LNCAP (cell line): ENCODE data around the gene LZTFL1.

Experiments used
- TF ChIP-seq, protein P1 (sequence below): fragments of 450-650 bp; IDR thresholded peaks from 2 replicates; pipeline ENCODE4 v1.5.1; 2017; ENCODE audit warnings: mild to moderate bottlenecking

The LZTFL1 gene

DNA sequence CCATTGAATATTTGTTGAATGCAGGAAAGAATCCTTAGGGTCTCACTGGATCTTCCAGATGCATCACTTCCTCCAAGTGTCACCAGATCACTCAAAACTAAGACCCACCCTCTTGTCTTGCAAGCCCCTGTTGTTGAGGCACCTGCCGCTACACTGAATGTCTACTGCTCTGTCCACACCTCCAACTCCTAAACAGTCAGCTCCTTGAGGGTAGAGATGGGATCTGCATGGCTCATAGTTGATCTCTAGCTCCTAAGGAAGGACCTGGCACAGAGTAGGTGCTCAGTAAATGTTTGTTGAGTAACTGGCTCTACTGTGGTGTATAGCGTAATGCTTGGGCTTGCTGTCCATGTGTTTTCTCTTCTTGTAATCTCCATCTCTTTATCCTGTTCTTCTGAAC is 54.4 kb downstream of the LZTFL1 start:
- TF ChIP-seq, protein P1, sequence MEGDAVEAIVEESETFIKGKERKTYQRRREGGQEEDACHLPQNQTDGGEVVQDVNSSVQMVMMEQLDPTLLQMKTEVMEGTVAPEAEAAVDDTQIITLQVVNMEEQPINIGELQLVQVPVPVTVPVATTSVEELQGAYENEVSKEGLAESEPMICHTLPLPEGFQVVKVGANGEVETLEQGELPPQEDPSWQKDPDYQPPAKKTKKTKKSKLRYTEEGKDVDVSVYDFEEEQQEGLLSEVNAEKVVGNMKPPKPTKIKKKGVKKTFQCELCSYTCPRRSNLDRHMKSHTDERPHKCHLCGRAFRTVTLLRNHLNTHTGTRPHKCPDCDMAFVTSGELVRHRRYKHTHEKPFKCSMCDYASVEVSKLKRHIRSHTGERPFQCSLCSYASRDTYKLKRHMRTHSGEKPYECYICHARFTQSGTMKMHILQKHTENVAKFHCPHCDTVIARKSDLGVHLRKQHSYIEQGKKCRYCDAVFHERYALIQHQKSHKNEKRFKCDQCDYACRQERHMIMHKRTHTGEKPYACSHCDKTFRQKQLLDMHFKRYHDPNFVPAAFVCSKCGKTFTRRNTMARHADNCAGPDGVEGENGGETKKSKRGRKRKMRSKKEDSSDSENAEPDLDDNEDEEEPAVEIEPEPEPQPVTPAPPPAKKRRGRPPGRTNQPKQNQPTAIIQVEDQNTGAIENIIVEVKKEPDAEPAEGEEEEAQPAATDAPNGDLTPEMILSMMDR = no peak

DNA sequence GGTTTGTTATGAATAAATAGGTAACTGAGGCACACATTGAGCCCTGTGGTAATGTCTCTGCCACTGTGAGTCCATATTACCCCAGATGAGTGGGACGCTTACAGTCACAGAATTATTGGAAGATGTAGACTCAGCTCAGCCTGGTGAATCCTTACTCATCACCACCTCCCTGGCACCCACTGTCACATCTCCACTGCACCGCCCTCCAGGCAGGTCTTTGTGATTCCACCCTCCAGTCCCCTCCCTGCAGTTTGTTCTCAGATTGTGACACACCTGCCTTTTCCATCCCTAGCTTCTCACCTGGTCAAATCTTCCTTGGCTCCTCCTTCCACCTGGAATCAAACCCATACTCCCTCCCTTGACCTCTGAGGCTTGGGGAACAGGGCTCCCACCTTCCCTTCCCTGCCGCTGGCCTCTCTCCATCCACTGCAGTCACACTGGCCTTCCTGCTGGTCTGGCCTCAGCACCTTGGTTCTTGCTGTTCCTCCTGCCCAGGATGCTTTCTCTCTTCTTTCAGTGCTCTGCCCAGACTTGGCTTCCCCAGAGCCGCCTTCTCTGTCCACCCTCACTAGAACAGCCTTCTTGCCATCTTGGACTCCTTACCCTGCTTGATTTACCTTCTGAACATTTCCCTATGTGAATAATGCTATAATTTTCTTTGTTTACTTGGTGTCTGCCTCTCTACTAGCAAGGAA is 55.0 kb downstream of the LZTFL1 start:
- TF ChIP-seq, protein P1 = no peak

DNA sequence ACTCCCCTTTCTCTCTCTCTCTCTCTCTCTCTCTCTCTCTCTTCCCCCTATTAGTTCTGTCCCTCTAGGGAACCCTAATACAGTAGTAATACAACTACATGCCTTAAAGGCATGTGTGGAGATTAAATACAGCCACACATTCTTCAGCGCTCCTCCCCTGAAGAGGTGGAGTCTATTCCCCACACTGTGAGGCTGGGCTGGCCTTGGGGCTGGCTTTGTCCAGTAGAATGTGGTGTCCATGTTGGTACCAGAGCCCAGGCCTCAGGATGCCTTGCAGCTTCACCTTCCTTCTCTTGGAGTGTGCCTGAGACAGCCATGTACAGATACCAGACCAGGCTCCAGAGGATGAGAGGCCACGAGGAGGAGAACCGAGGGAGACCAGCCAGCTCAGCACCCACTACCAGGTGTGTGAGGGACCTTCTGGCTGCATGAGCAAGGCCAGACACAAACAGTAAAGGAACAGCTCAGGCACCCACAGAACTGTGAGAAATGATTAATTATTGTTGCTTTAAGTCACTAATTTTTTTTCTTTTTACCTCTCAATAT is 56.2 kb downstream of the LZTFL1 start:
- TF ChIP-seq, protein P1 = no peak

DNA sequence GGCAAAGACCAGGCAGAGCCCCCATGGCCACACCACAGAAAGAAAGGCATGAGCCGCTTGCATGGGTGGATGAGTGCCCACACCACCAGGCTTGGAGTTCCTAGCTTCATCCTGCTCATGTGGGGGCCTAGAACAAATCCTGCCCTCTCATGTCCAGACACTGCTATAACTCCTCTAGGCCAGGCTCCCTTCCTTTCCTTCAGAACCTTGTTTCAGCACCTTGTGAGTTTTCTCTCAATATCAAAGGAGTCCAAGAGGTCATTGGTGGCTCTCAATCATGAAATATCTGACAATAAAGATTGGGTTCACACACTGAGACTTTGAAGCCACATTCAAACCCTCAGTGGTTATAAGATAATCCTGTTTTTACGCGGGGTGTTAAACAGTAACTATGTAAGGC is 58.3 kb downstream of the LZTFL1 start:
- TF ChIP-seq, protein P1 = no peak

DNA sequence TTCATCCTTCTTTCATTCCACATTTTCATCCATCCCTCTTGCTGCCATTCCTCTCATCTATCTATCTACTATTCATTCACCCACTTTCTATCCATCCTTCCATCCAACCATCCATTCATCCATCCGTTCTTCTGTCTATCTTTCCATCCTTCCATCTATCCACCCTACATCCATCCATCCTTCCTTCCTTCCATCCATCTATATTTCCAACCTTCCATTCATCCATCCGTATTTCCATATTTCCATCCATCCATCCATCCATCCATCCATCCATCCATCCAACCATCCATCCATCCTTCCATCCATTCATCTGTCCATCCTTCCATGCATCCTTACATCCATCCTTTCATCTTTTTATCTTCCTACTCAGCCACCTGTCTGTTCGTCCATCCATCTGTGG is 59.5 kb downstream of the LZTFL1 start:
- TF ChIP-seq, protein P1 = no peak

DNA sequence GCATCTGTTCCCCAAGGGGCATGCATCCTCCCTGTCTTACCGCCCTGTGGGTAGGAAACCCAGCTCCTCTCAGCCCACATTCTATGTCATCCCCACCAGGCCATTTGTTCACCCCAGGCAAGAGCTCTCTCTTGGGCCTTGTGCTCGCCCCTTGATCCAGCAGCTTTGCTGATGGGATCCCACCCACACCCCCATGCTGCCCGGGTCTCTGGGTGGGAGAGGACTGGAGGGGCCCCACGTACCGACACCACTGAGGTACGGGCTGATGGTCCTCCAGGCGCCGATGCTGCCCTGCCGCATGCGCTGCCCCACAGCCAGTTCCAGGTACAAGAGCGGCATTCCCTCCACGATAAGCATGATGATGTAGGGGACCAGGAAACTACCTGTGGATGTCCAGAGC is 60.1 kb downstream of the LZTFL1 start:
- TF ChIP-seq, protein P1 = no peak

DNA sequence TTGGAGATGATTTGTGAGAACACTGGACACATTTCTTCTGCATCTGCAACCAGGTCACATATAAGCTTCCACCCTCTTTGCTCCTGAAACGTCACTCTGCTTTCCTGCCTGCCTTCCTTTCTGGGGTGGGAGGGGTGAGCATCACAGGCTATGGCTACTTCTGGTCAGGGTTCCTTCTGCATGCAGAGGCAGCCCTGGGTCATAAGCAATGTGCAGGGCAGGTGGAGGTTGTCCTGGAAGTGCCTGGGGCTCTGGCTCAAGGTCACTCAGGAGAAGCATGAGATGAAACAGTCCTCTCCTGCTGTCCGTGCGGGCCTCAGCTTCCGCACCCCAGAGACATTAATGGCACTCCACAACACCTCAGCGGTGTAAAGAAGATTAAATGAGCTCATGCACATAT is 60.6 kb downstream of the LZTFL1 start:
- TF ChIP-seq, protein P1 = no peak
